Vagina (tissue), 2 donors: ENCODE results near the gene TMOD4. TPM values are rescaled to one million over a fixed set of nuclear protein-coding genes. Genes with fewer than 3 reads are reported as not detected.
A peak's percentile ranks its signal among the peaks of the same experiment; 100 is the strongest.

Experiments
- DNase-seq, 2 donors: peaks; one replicate each; pipeline ENCODE4 v3.0.0-alpha.2; 2017; ENCODE audit errors: extremely low spot score in 2 of 2
- H3K27ac ChIP-seq: fragments of 200-600 bp; sonication (generic); one replicate; pipeline ENCODE4 v1.5.1; 2019
- H3K27me3 ChIP-seq: fragments of 200-600 bp; sonication (generic); one replicate; pipeline ENCODE4 v1.5.1; 2019
- H3K36me3 ChIP-seq, 2 donors: fragments of 200-600 bp; sonication (generic); one replicate each; pipeline ENCODE4 v1.5.1; 2017 to 2019
- H3K4me1 ChIP-seq: fragments of 200-600 bp; sonication (generic); one replicate; pipeline ENCODE4 v1.5.1; 2019
- H3K4me3 ChIP-seq, 2 donors: fragments of 200-600 bp; sonication (generic); 1 replicate in 1 of 2; 2 replicates in 1 of 2; pipeline ENCODE4 v1.5.1; 2016 to 2019
- H3K9me3 ChIP-seq: fragments of 200-600 bp; sonication (generic); one replicate; pipeline ENCODE4 v1.5.1; 2019
- POLR2A ChIP-seq, 2 donors: fragments of 450-650 bp; IDR thresholded peaks; one replicate each; pipeline ENCODE4 v1.6.1; 2017; ENCODE audit warnings: antibody characterized with exemption in 2 of 2, mild to moderate bottlenecking in 2 of 2, moderate library complexity in 2 of 2
- POLR2AphosphoS5 ChIP-seq, 2 donors: sonication (generic); formaldehyde crosslinking; IDR thresholded peaks; one replicate each; pipeline ENCODE4 v1.9.0; 2017; ENCODE audit warnings: antibody characterized with exemption in 2 of 2, mild to moderate bottlenecking in 2 of 2, low read depth in 1 of 2; ENCODE audit not compliant: insufficient read depth in 1 of 2
- intact Hi-C: fragments of 100-400 bp; cut with DNase I; formaldehyde crosslinking; loops from one replicate; pipeline ENCODE4 v1.15.1; 2023
- total RNA-seq: library from RNA; depleted of rRNA; stranded (reverse); fragments of >200 nt; gene quantifications from one replicate; pipeline ENCODE4 v1.2.3, GENCODE V29; 2016
- TF ChIP-seq, protein P1 (sequence below), 3 experiments: fragments of 450-650 bp in 2 of 3; fragments of 200-600 bp in 1 of 3; sonication (generic) in 1 of 3; IDR thresholded peaks; one replicate each; pipeline ENCODE4 v1.5.1; 2017 to 2019; ENCODE audit warnings: antibody characterized with exemption in 3 of 3, mild to moderate bottlenecking in 2 of 3, moderate library complexity in 2 of 3

TMOD4 gene
- total RNA-seq, 1 donor from 2014 or later: 2.2 TPM

DNA sequence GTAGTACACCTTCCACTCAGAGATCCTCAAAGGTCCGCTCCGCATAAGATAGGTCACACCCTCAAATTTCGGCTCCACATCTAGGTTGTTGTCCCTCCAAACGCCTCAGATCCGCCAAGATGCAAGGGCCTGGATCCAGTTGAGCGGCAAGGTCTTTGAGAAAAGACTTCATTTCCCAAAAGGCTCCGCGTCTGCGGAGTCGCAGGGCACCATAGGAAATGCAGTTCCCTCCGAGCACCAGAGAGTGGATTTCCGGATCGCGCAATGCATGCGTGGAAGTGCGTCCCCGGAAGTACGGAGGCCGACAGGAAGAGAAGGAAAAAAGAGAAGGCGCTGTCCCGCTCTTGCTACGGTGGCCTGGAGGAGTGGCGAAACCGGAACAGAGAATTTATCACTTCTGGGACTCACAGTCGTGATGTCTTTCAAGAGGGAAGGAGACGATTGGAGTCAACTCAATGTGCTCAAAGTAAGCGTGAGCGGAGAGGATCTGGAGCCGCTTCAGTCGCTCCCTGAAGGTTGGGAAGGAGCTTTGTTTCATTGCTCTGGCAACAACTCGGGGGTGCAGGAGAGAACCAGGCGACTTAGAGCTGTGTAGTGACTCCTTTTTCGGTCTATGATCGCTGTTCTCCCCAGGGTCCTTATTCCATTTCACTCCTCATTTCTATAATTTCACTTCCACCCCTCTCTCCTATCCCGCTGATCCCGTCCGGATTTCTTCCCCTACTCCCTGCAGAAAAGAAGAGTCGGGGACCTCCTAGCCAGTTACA lies 9.9 kb downstream of the TMOD4 start, which contains the start of the genes LYSMD1 and SCNM1:
LYSMD1 (minus strand) TSS at position 165 of the 767 bp plus-strand sequence. CDS start 644 bp downstream, outside the sequence.
SCNM1 (plus strand) TSS at position 407 of the 767 bp plus-strand sequence; CDS start at position 416, 9 bp downstream.
- H3K27ac ChIP-seq: peak within 1 kb of the TSS; percentile 88
- no peaks in the 10 kb centered on the region for H3K27me3 ChIP-seq
- intact Hi-C loops: no loop called here
- no peaks in the 10 kb centered on the region for H3K9me3 ChIP-seq
- peaks cover 32% of the 10 kb centered on the region for H3K4me1 ChIP-seq
- DNase-seq: peak in 1 of 2 donors; percentile 99
- H3K36me3 ChIP-seq: peaks cover 0 to 35% of the 10 kb centered on the region in 2 donors
- TF ChIP-seq POLR2A (IDR thresholded peaks at IDR 0.05) (no peak), POLR2AphosphoS5 (IDR thresholded peaks at IDR 0.05; ENCODE audit: insufficient read depth in 1 of 2, low read depth in 1 of 2) (peak; percentile 93 to 100)
- TF ChIP-seq, protein P1, sequence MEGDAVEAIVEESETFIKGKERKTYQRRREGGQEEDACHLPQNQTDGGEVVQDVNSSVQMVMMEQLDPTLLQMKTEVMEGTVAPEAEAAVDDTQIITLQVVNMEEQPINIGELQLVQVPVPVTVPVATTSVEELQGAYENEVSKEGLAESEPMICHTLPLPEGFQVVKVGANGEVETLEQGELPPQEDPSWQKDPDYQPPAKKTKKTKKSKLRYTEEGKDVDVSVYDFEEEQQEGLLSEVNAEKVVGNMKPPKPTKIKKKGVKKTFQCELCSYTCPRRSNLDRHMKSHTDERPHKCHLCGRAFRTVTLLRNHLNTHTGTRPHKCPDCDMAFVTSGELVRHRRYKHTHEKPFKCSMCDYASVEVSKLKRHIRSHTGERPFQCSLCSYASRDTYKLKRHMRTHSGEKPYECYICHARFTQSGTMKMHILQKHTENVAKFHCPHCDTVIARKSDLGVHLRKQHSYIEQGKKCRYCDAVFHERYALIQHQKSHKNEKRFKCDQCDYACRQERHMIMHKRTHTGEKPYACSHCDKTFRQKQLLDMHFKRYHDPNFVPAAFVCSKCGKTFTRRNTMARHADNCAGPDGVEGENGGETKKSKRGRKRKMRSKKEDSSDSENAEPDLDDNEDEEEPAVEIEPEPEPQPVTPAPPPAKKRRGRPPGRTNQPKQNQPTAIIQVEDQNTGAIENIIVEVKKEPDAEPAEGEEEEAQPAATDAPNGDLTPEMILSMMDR (IDR thresholded peaks at IDR 0.05): peak in 2 of 3 experiments; percentile 29 to 37
- H3K4me3 ChIP-seq: peak within 1 kb of the TSS; percentile 72 to 82

GRCh38 chr1:151165281-151165737 lies 10.5 kb downstream of the TMOD4 start:
- H3K36me3 ChIP-seq: peaks cover 0 to 35% of the 10 kb centered on the region in 2 donors
- H3K9me3 ChIP-seq: no peaks in the 10 kb centered on the region
- DNase-seq: peak in 1 of 2 donors; percentile 92
- H3K27ac ChIP-seq: peak overlapping the region; percentile 88
- no peaks in the 10 kb centered on the region for H3K27me3 ChIP-seq
- TF ChIP-seq, protein P1 (IDR thresholded peaks at IDR 0.05): no peak
- TF ChIP-seq POLR2A (IDR thresholded peaks at IDR 0.05) (no peak), POLR2AphosphoS5 (IDR thresholded peaks at IDR 0.05; ENCODE audit: insufficient read depth in 1 of 2, low read depth in 1 of 2) (no peak)
- H3K4me3 ChIP-seq: peak overlapping the region; percentile 72 to 82
- peaks cover 38% of the 10 kb centered on the region for H3K4me1 ChIP-seq
- intact Hi-C loops: no loop called here

DNA sequence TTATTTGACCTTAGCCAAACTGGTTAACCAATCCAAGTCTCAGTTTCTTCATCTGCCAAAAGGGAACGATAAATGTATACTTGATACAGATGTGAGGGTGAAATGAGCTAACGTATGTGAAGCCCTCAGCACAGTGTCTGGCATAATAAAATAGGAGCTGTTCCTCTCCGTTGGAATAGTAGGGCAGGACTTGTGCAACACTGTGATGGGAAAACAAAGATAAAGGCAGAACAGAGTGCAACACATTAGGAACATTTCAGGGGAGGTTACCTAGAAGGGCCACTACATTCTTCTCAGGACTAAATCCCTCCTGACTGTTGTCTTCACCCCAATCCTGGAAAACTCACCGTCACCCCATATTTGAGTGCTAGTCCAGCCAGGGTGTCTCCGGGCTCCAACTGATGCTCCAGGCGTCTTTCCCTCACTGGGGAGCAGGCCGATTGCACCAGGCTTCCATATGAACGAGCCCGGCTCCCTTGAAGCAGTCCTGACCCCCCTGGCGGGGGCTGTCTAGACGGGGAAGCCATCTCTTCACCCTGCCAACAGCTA lies 11.0 kb downstream of the TMOD4 start:
- Histone ChIP-seq H3K4me1 (peaks cover 38% of the 10 kb centered on the region), H3K27ac (peak overlapping the region; percentile 88), H3K4me3 (peak overlapping the region; percentile 72 to 82), H3K27me3 (no peaks in the 10 kb centered on the region), H3K9me3 (no peaks in the 10 kb centered on the region), H3K36me3 (peaks cover 0 to 36% of the 10 kb centered on the region in 2 donors)
- intact Hi-C loops: no loop called here
- no peak for TF ChIP-seq POLR2AphosphoS5 (IDR thresholded peaks at IDR 0.05; ENCODE audit: insufficient read depth in 1 of 2, low read depth in 1 of 2)
- TF ChIP-seq, protein P1 (IDR thresholded peaks at IDR 0.05): no peak
- no peak for TF ChIP-seq POLR2A (IDR thresholded peaks at IDR 0.05)
- DNase-seq: no peak

- Histone ChIP-seq H3K4me3 (no peak overlapping the region), H3K27ac (no peak overlapping the region), H3K9me3 (no peaks in the 10 kb centered on the region), H3K4me1 (peaks cover 14% of the 10 kb centered on the region), H3K27me3 (no peaks in the 10 kb centered on the region), H3K36me3 (peaks cover 0 to 42% of the 10 kb centered on the region in 2 donors)
- no peak for TF ChIP-seq POLR2AphosphoS5 (IDR thresholded peaks at IDR 0.05; ENCODE audit: insufficient read depth in 1 of 2, low read depth in 1 of 2)
- TF ChIP-seq POLR2A (IDR thresholded peaks at IDR 0.05): no peak
- TF ChIP-seq, protein P1 (IDR thresholded peaks at IDR 0.05): no peak
- no peak for DNase-seq
- intact Hi-C loops: loop anchor here (5.0 kb wide), 2 partner anchors 57 to 132 kb away; no protein-coding TSS in a partner anchor
These were observed 16.4 kb downstream of the TMOD4 start for GRCh38 chr1:151159373-151159772.
